ENCODE data around the gene DDX27.

The DDX27 gene

GRCh38 chr20:49248301-49248700, 29.1 kb downstream of the DDX27 start:
- Mint-ChIP-seq H3K4me3 (no peak overlapping the region), H3K36me3 (ENCODE audit: low read depth) (peaks cover 61% of the 10 kb centered on the region), H3K27me3 (ENCODE audit: low read depth) (no peaks in the 10 kb centered on the region), H3K9me3 (no peaks in the 10 kb centered on the region), H3K27ac (no peak overlapping the region), H3K4me1 (no peaks in the 10 kb centered on the region)
- TF ChIP-seq CTCF (IDR thresholded peaks at IDR 0.05; ENCODE audit: unreplicated experiment in 3 of 3) = no peak

- Mint-ChIP-seq H3K27me3 (ENCODE audit: low read depth) (no peaks in the 10 kb centered on the region), H3K36me3 (ENCODE audit: low read depth) (peaks cover 59% of the 10 kb centered on the region), H3K4me3 (no peak overlapping the region), H3K27ac (no peak overlapping the region), H3K4me1 (no peaks in the 10 kb centered on the region), H3K9me3 (no peaks in the 10 kb centered on the region)
- TF ChIP-seq CTCF (IDR thresholded peaks at IDR 0.05; ENCODE audit: unreplicated experiment in 3 of 3) = no peak
Observed at GRCh38 chr20:49248879-49249665, 29.9 kb downstream of the DDX27 start.

- H3K4me3 Mint-ChIP-seq = no peak overlapping the region
- H3K4me1 Mint-ChIP-seq = no peaks in the 10 kb centered on the region
- H3K27ac Mint-ChIP-seq = no peak overlapping the region
- no peaks in the 10 kb centered on the region for H3K27me3 Mint-ChIP-seq (ENCODE audit: low read depth)
- no peaks in the 10 kb centered on the region for H3K9me3 Mint-ChIP-seq
- TF ChIP-seq CTCF (IDR thresholded peaks at IDR 0.05; ENCODE audit: unreplicated experiment in 3 of 3) = no peak
- peaks cover 72% of the 10 kb centered on the region for H3K36me3 Mint-ChIP-seq (ENCODE audit: low read depth)
Observed at GRCh38 chr20:49252556-49253350, 33.5 kb downstream of the DDX27 start.

GRCh38 chr20:49256261-49256660, 37.0 kb downstream of the DDX27 start:
- Mint-ChIP-seq H3K4me3 (no peak overlapping the region), H3K36me3 (ENCODE audit: low read depth) (peaks cover 76% of the 10 kb centered on the region), H3K9me3 (no peaks in the 10 kb centered on the region), H3K27me3 (ENCODE audit: low read depth) (no peaks in the 10 kb centered on the region), H3K4me1 (no peaks in the 10 kb centered on the region), H3K27ac (no peak overlapping the region)
- no peak for TF ChIP-seq CTCF (IDR thresholded peaks at IDR 0.05; ENCODE audit: unreplicated experiment in 3 of 3)

- Mint-ChIP-seq H3K27me3 (ENCODE audit: low read depth) (no peaks in the 10 kb centered on the region), H3K4me1 (no peaks in the 10 kb centered on the region), H3K27ac (no peak overlapping the region), H3K9me3 (no peaks in the 10 kb centered on the region), H3K36me3 (ENCODE audit: low read depth) (peaks cover 75% of the 10 kb centered on the region), H3K4me3 (no peak overlapping the region)
- no peak for TF ChIP-seq CTCF (IDR thresholded peaks at IDR 0.05; ENCODE audit: unreplicated experiment in 3 of 3)
Observed at GRCh38 chr20:49259284-49259683, 40.1 kb downstream of the DDX27 start.

Data from nephron (organoid).